Stimulated activated memory B cell treated with anti-CD40 and anti-IgM and Interleukin-4, amounts not matched to agents 10 μg/mL and 1 μg/mL and 100 μg/mL, for 72 hours (primary cell): ENCODE measurements around the gene C17orf50.
A peak's percentile ranks its signal among the peaks of the same experiment; 100 is the strongest.

Experiments
- ATAC-seq: fragments of 150-1000 bp; cut with Tn5 transposase; 2 replicates; pipeline ENCODE4 v1.10.0; 2021
- H3K27ac Mint-ChIP-seq: one replicate; pipeline ENCODE4 v1.8.0; 2022; ENCODE audit warnings: mild to moderate bottlenecking, mixed read lengths
- H3K27me3 Mint-ChIP-seq: one replicate; pipeline ENCODE4 v1.8.0; 2022; ENCODE audit warnings: mixed read lengths
- H3K36me3 Mint-ChIP-seq: one replicate; pipeline ENCODE4 v1.8.0; 2022; ENCODE audit warnings: mixed read lengths
- H3K4me1 Mint-ChIP-seq: one replicate; pipeline ENCODE4 v1.8.0; 2022; ENCODE audit warnings: mixed read lengths
- H3K4me3 Mint-ChIP-seq: one replicate; pipeline ENCODE4 v1.8.0; 2022; ENCODE audit warnings: mild to moderate bottlenecking, moderate library complexity, mixed read lengths
- H3K9me3 Mint-ChIP-seq: one replicate; pipeline ENCODE4 v1.8.0; 2022; ENCODE audit warnings: mixed read lengths

The C17orf50 gene

GRCh38 chr17:35801583-35802224, 41.0 kb downstream of the C17orf50 start:
- no peaks in the 10 kb centered on the region for H3K27me3 Mint-ChIP-seq
- no peak overlapping the region for H3K4me3 Mint-ChIP-seq
- H3K9me3 Mint-ChIP-seq, result no peaks in the 10 kb centered on the region
- H3K36me3 Mint-ChIP-seq, result no peaks in the 10 kb centered on the region
- H3K27ac Mint-ChIP-seq, result peak overlapping the region; percentile 53
- H3K4me1 Mint-ChIP-seq, result peaks cover 17% of the 10 kb centered on the region
- peak; percentile 72 for ATAC-seq

- Mint-ChIP-seq H3K27me3 (no peaks in the 10 kb centered on the region), H3K4me1 (peaks cover 31% of the 10 kb centered on the region), H3K4me3 (no peak overlapping the region), H3K36me3 (no peaks in the 10 kb centered on the region), H3K9me3 (no peaks in the 10 kb centered on the region), H3K27ac (no peak overlapping the region)
- ATAC-seq, result peak; percentile 31
Measured at GRCh38 chr17:35804658-35805192, 44.0 kb downstream of the C17orf50 start.

- peaks cover 30% of the 10 kb centered on the region for H3K4me1 Mint-ChIP-seq
- H3K9me3 Mint-ChIP-seq, result no peaks in the 10 kb centered on the region
- no peak overlapping the region for H3K4me3 Mint-ChIP-seq
- H3K36me3 Mint-ChIP-seq, result no peaks in the 10 kb centered on the region
- H3K27ac Mint-ChIP-seq, result peak overlapping the region; percentile 99
- no peak for ATAC-seq
- no peaks in the 10 kb centered on the region for H3K27me3 Mint-ChIP-seq
Measured at GRCh38 chr17:35807371-35808144, 46.9 kb downstream of the C17orf50 start.

- Mint-ChIP-seq H3K36me3 (peaks cover 5% of the 10 kb centered on the region), H3K27ac (peak overlapping the region; percentile 99), H3K9me3 (no peaks in the 10 kb centered on the region), H3K4me3 (peak overlapping the region; percentile 96), H3K4me1 (peaks cover 35% of the 10 kb centered on the region), H3K27me3 (no peaks in the 10 kb centered on the region)
- no peak for ATAC-seq
Measured at GRCh38 chr17:35808240-35808961, 47.7 kb downstream of the C17orf50 start.

- H3K36me3 Mint-ChIP-seq, result peaks cover 10% of the 10 kb centered on the region
- peak within 1 kb of the TSS; percentile 96 for H3K4me3 Mint-ChIP-seq
- H3K27ac Mint-ChIP-seq, result peak within 1 kb of the TSS; percentile 99
- no peaks in the 10 kb centered on the region for H3K27me3 Mint-ChIP-seq
- ATAC-seq, result peak; percentile 98
- peaks cover 40% of the 10 kb centered on the region for H3K4me1 Mint-ChIP-seq
- no peaks in the 10 kb centered on the region for H3K9me3 Mint-ChIP-seq
Measured at GRCh38 chr17:35808962-35809854, 48.5 kb downstream of the C17orf50 start, which contains the start of gene TAF15. Gene TAF15, plus strand, starts transcription at chr17:35809484. Its CDS starts 86 bp downstream, at chr17:35809570.

GRCh38 chr17:35809855-35810461, 49.3 kb downstream of the C17orf50 start:
- Mint-ChIP-seq H3K36me3 (peaks cover 10% of the 10 kb centered on the region), H3K4me3 (peak overlapping the region; percentile 96), H3K27me3 (no peaks in the 10 kb centered on the region), H3K27ac (peak overlapping the region; percentile 99), H3K4me1 (peaks cover 47% of the 10 kb centered on the region), H3K9me3 (no peaks in the 10 kb centered on the region)
- ATAC-seq, result peak; percentile 8

GRCh38 chr17:35811759-35812158, 51.1 kb downstream of the C17orf50 start:
- Mint-ChIP-seq H3K36me3 (peaks cover 10% of the 10 kb centered on the region), H3K4me3 (no peak overlapping the region), H3K27me3 (no peaks in the 10 kb centered on the region), H3K9me3 (no peaks in the 10 kb centered on the region), H3K4me1 (peaks cover 60% of the 10 kb centered on the region), H3K27ac (no peak overlapping the region)
- ATAC-seq, result no peak

GRCh38 chr17:35812456-35812855, 51.8 kb downstream of the C17orf50 start:
- no peaks in the 10 kb centered on the region for H3K9me3 Mint-ChIP-seq
- peaks cover 60% of the 10 kb centered on the region for H3K4me1 Mint-ChIP-seq
- H3K36me3 Mint-ChIP-seq, result peaks cover 10% of the 10 kb centered on the region
- no peak overlapping the region for H3K27ac Mint-ChIP-seq
- no peak overlapping the region for H3K4me3 Mint-ChIP-seq
- no peaks in the 10 kb centered on the region for H3K27me3 Mint-ChIP-seq
- no peak for ATAC-seq
